ENCODE results near the gene RBMX2.

DNA sequence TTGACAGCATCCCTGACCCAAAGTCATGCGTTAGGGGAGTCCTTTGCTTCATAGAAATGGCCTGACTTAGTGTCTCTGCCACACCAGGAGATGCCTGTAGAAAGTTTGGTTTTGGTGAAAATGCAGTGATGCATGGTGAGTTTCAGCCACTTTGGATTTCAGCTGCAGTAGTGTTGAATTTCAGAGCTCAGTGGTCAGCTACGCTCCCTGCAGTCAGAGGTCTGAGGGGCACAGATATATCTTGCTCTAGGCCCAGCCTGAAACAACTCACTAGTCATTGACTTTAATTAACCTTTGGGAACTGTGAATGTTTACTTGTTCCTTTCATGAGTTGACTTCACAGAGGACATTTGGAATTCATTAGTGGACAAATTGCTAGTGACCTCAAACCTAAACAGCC, 17.5 kb downstream of the RBMX2 start:
- no peak for TF ChIP-seq CTCF (IDR thresholded peaks at IDR 0.05)
- TF ChIP-seq POLR2A (IDR thresholded peaks at IDR 0.05; ENCODE audit: low read length) = no peak
- TF ChIP-seq EP300 (IDR thresholded peaks at IDR 0.05) = no peak
